Neural progenitor cell (in vitro differentiated cells): ENCODE results near the gene NAPG.
"Not testable (repeated sequence)": the region's sequence is repeated elsewhere in the genome, so short reads cannot be mapped to it uniquely, and the experiment has no call there.

ENCODE experiments used
- CTCF ChIP-seq: fragments of 200-600 bp; sonication (generic); IDR thresholded peaks from 2 replicates; pipeline ENCODE4 v1.5.1; 2017; ENCODE audit warnings: antibody characterized with exemption, mild to moderate bottlenecking
- EZH2 ChIP-seq: fragments of 200-600 bp; sonication (generic); IDR thresholded peaks from 2 replicates; pipeline ENCODE4 v1.6.1; 2017; ENCODE audit warnings: antibody characterized with exemption, mild to moderate bottlenecking, moderate library complexity

GRCh38 chr18:10569941-10570340 is 44.1 kb downstream of the NAPG start:
- not testable (repeated sequence) for TF ChIP-seq CTCF, EZH2
